HEK293 (cell line): ENCODE data around the gene FADS1.

ENCODE experiments used
- CTCF ChIA-PET: fragments of 350-600 bp; formaldehyde crosslinking; extraction: SDS; loops from one replicate; lab custom pipeline; 2021; ENCODE audit warnings: antibody characterized with exemption; lab: Yijun Ruan, JAX
- POLR2A ChIA-PET: fragments of 300-600 bp; formaldehyde crosslinking; extraction: SDS; loops from one replicate; lab custom pipeline; 2020; ENCODE audit warnings: antibody characterized with exemption, inconsistent platforms; lab: Yijun Ruan, JAX
- H3K27ac ChIP-seq: fragments of 200-500 bp; sonication (Bioruptor generic); 2 replicates; pipeline ENCODE4 v1.5.1; 2014; ENCODE audit warnings: low read depth, low read length, control low read depth, inconsistent platforms; ENCODE audit errors: extremely low read depth
- H3K36me3 ChIP-seq, 2 experiments: fragments of 200-500 bp in 1 of 2; sonication (Bioruptor generic) in 1 of 2; 1 replicate in 1 of 2; 2 replicates in 1 of 2; pipeline ENCODE4 v1.5.1; 2014 to 2017; ENCODE audit warnings: inconsistent platforms in 2 of 2, low read length in 2 of 2; ENCODE audit not compliant: control insufficient read depth in 2 of 2, insufficient read depth in 1 of 2
- H3K4me1 ChIP-seq: fragments of 200-500 bp; sonication (Bioruptor generic); 2 replicates; pipeline ENCODE4 v1.5.1; 2014; ENCODE audit warnings: mild to moderate bottlenecking, low read length, inconsistent platforms; ENCODE audit not compliant: control insufficient read depth, insufficient read depth
- H3K4me3 ChIP-seq: 2 replicates; pipeline ENCODE4 v1.5.1; 2011; ENCODE audit warnings: low read depth, mild to moderate bottlenecking, control low read depth, low read length, moderate library complexity
- H3K9me3 ChIP-seq: fragments of 200-500 bp; sonication (Bioruptor generic); 2 replicates; pipeline ENCODE4 v1.5.1; 2014; ENCODE audit warnings: low read depth, low read length, inconsistent platforms; ENCODE audit not compliant: control insufficient read depth, insufficient read depth
- CTCF ChIP-seq: fragments of 450-650 bp; formaldehyde crosslinking; IDR thresholded peaks from 2 replicates; pipeline ENCODE4 v1.5.1; 2016; ENCODE audit warnings: missing biosample characterization, missing genetic modification characterization
- GFI1B ChIP-seq: fragments of 450-650 bp; formaldehyde crosslinking; IDR thresholded peaks from 2 replicates; pipeline ENCODE4 v1.5.1; 2016; ENCODE audit warnings: missing biosample characterization, missing genetic modification characterization
- GLI4 ChIP-seq: fragments of 450-650 bp; formaldehyde crosslinking; IDR thresholded peaks from 2 replicates; pipeline ENCODE4 v1.5.1; 2016; ENCODE audit warnings: missing biosample characterization, missing genetic modification characterization
- GLIS1 ChIP-seq: fragments of 450-650 bp; formaldehyde crosslinking; IDR thresholded peaks from 2 replicates; pipeline ENCODE4 v1.5.1; 2016; ENCODE audit warnings: missing biosample characterization, missing genetic modification characterization
- IKZF3 ChIP-seq: fragments of 450-650 bp; IDR thresholded peaks from 2 replicates; pipeline ENCODE4 v1.5.0; 2018; ENCODE audit warnings: missing biosample characterization, mild to moderate bottlenecking, missing genetic modification characterization, moderate library complexity
- KLF1 ChIP-seq: fragments of 450-650 bp; formaldehyde crosslinking; IDR thresholded peaks from 2 replicates; pipeline ENCODE4 v1.5.1; 2016; ENCODE audit warnings: missing biosample characterization, missing genetic modification characterization
- PATZ1 ChIP-seq: fragments of 450-650 bp; formaldehyde crosslinking; IDR thresholded peaks from 2 replicates; pipeline ENCODE4 v1.5.1; 2016; ENCODE audit warnings: missing biosample characterization, missing genetic modification characterization
- PRDM10 ChIP-seq: fragments of 450-650 bp; formaldehyde crosslinking; IDR thresholded peaks from 2 replicates; pipeline ENCODE4 v1.5.1; 2016; ENCODE audit warnings: missing biosample characterization, missing genetic modification characterization
- SP2 ChIP-seq: fragments of 450-650 bp; formaldehyde crosslinking; IDR thresholded peaks from 2 replicates; pipeline ENCODE4 v1.5.1; 2016; ENCODE audit warnings: missing biosample characterization, missing genetic modification characterization
- ZIC2 ChIP-seq: fragments of 450-650 bp; formaldehyde crosslinking; IDR thresholded peaks from 2 replicates; pipeline ENCODE4 v1.5.1; 2016; ENCODE audit warnings: missing biosample characterization, missing genetic modification characterization
- ZNF10 ChIP-seq: fragments of 450-650 bp; formaldehyde crosslinking; IDR thresholded peaks from 2 replicates; pipeline ENCODE4 v1.5.1; 2017; ENCODE audit warnings: missing biosample characterization, missing genetic modification characterization
- ZNF366 ChIP-seq: fragments of 450-650 bp; formaldehyde crosslinking; conservative IDR thresholded peaks from 2 replicates; pipeline ENCODE4 v1.5.1; 2016; ENCODE audit warnings: missing biosample characterization, missing genetic modification characterization
- ZNF398 ChIP-seq: fragments of 450-650 bp; formaldehyde crosslinking; IDR thresholded peaks from 2 replicates; pipeline ENCODE4 v1.5.1; 2017; ENCODE audit warnings: missing biosample characterization, missing genetic modification characterization
- ZNF423 ChIP-seq: fragments of 450-650 bp; formaldehyde crosslinking; IDR thresholded peaks from 2 replicates; pipeline ENCODE4 v1.5.1; 2016; ENCODE audit warnings: missing biosample characterization, missing genetic modification characterization
- ZNF426 ChIP-seq: fragments of 450-650 bp; formaldehyde crosslinking; IDR thresholded peaks from 2 replicates; pipeline ENCODE4 v1.5.1; 2017; ENCODE audit warnings: missing biosample characterization, missing genetic modification characterization, mild to moderate bottlenecking, inconsistent platforms, moderate library complexity
- ZNF513 ChIP-seq: fragments of 450-650 bp; IDR thresholded peaks from 2 replicates; pipeline ENCODE4 v1.5.1; 2018; ENCODE audit warnings: missing biosample characterization, missing genetic modification characterization
- ZNF600 ChIP-seq: fragments of 450-650 bp; formaldehyde crosslinking; IDR thresholded peaks from 2 replicates; pipeline ENCODE4 v1.5.1; 2016; ENCODE audit warnings: missing biosample characterization, missing genetic modification characterization
- ZNF629 ChIP-seq: fragments of 450-650 bp; formaldehyde crosslinking; IDR thresholded peaks from 2 replicates; pipeline ENCODE4 v1.5.1; 2017; ENCODE audit warnings: missing biosample characterization, missing genetic modification characterization
- ZNF639 ChIP-seq: fragments of 450-650 bp; formaldehyde crosslinking; IDR thresholded peaks from 2 replicates; pipeline ENCODE4 v1.5.1; 2016; ENCODE audit warnings: missing biosample characterization, missing genetic modification characterization
- ZNF692 ChIP-seq: fragments of 450-650 bp; formaldehyde crosslinking; IDR thresholded peaks from 2 replicates; pipeline ENCODE4 v1.5.1; 2016; ENCODE audit warnings: missing biosample characterization, missing genetic modification characterization
- ZSCAN30 ChIP-seq: fragments of 450-650 bp; IDR thresholded peaks from 2 replicates; pipeline ENCODE4 v1.5.1; 2018; ENCODE audit warnings: missing biosample characterization, mild to moderate bottlenecking, missing genetic modification characterization, moderate library complexity

FADS1 gene

GRCh38 chr11:61827571-61828378 is 11.0 kb upstream of the FADS1 start, which contains the start of gene FADS2:
Gene FADS2, plus strand, starts transcription at chr11:61828300. Its CDS starts 91 bp downstream, at chr11:61828391.
- ChIA-PET POLR2A (interaction anchor here (0.8 to 2.1 kb wide), 6 partner anchors 11 to 109 kb away, joined by 3 to 55 read pairs (median 4); partner anchors contain the start of genes FADS1, FEN1 and TMEM258), CTCF (interaction anchor here (0.6 to 3.1 kb wide), 10 partner anchors 9 to 280 kb away, joined by 3 to 13 read pairs (median 4); no protein-coding TSS in a partner anchor)
- Histone ChIP-seq H3K27ac (peak within 1 kb of the TSS; percentile 96), H3K36me3 (no peaks in the 10 kb centered on the region), H3K9me3 (no peaks in the 10 kb centered on the region), H3K4me3 (peak within 1 kb of the TSS; percentile 62), H3K4me1 (peaks cover 10% of the 10 kb centered on the region; the same call in 1 of the 2 replicates)
- peak; percentile 62; the same call in 1 of the 2 replicates for TF ChIP-seq ZSCAN30 (tag by site-specific recombination)
- TF ChIP-seq KLF1, result peak; percentile 38
- TF ChIP-seq GLI4, result no peak
- TF ChIP-seq ZNF600 (tag by site-specific recombination), result 0 out of 2 replicates have a peak, but pooled peaks have one; percentile 69
- peak; percentile 74 for TF ChIP-seq ZIC2 (tag by site-specific recombination)
- TF ChIP-seq CTCF, result peak; percentile 13; the same call in 1 of the 2 replicates
- peak; percentile 84 for TF ChIP-seq GLIS1 (tag by site-specific recombination)
- peak; percentile 92 for TF ChIP-seq IKZF3 (tag by site-specific recombination)
- no peak for TF ChIP-seq ZNF639 (tag by site-specific recombination)
- TF ChIP-seq ZNF366 (tag by site-specific recombination), result peak; percentile 58; the same call in 1 of the 2 replicates
- TF ChIP-seq ZNF426 (tag by site-specific recombination), result no peak
- TF ChIP-seq ZNF423 (tag by site-specific recombination), result peak; percentile 88
- TF ChIP-seq ZNF692 (tag by site-specific recombination), result 0 out of 2 replicates have a peak, but pooled peaks have one; percentile 33
- peak; percentile 86 for TF ChIP-seq PATZ1 (tag by site-specific recombination)
- peak; percentile 81 for TF ChIP-seq PRDM10 (tag by site-specific recombination)
- TF ChIP-seq SP2 (tag by site-specific recombination), result peak; percentile 91
- TF ChIP-seq ZNF513 (tag by site-specific recombination), result no peak
- 0 out of 2 replicates have a peak, but pooled peaks have one; percentile 11 for TF ChIP-seq ZNF629
- no peak for TF ChIP-seq GFI1B (tag by site-specific recombination)
- TF ChIP-seq ZNF10 (tag by site-specific recombination), result 0 out of 2 replicates have a peak, but pooled peaks have one; percentile 25
- peak; percentile 97 for TF ChIP-seq ZNF398
